Liver (tissue), 9 donors: Measurements from ENCODE around the gene PSEN1. TPM values are rescaled to one million over a fixed set of nuclear protein-coding genes. Genes with fewer than 3 reads are reported as not detected.

Experiments
- DNase-seq: peaks from one replicate; pipeline ENCODE4 v3.0.0-alpha.2; 2017; ENCODE audit warnings: low spot score
- H3K27ac ChIP-seq, 2 donors: one replicate each; pipeline ENCODE4 v1.7.0; 2013; ENCODE audit warnings: inconsistent platforms in 2 of 2, low read length in 2 of 2, control low read depth in 1 of 2, low read depth in 1 of 2, mild to moderate bottlenecking in 1 of 2
- H3K27me3 ChIP-seq, 4 donors: one replicate each; pipeline versions ENCODE4 v1.6.1 to v1.7.0; 2013; ENCODE audit warnings: low read length in 3 of 4, inconsistent platforms in 1 of 4, mild to moderate bottlenecking in 1 of 4, moderate library complexity in 1 of 4; ENCODE audit not compliant: control insufficient read depth in 4 of 4, insufficient read depth in 4 of 4
- H3K36me3 ChIP-seq, 4 donors: one replicate each; pipeline versions ENCODE4 v1.6.1 to v1.7.0; 2013; ENCODE audit warnings: low read length in 3 of 4, mild to moderate bottlenecking in 3 of 4, low read depth in 1 of 4, moderate library complexity in 1 of 4; ENCODE audit not compliant: control insufficient read depth in 4 of 4, insufficient read depth in 3 of 4
- H3K4me1 ChIP-seq, 4 donors: one replicate each; pipeline versions ENCODE4 v1.6.1 to v1.7.0; 2013; ENCODE audit warnings: low read length in 3 of 4, mild to moderate bottlenecking in 3 of 4, moderate library complexity in 1 of 4; ENCODE audit not compliant: control insufficient read depth in 4 of 4, insufficient read depth in 4 of 4
- H3K4me3 ChIP-seq, 3 donors: one replicate each; pipeline versions ENCODE4 v1.6.1 to v1.7.0; 2013; ENCODE audit warnings: low read length in 3 of 3, control low read depth in 1 of 3, low read depth in 1 of 3, mild to moderate bottlenecking in 1 of 3
- H3K9ac ChIP-seq, 2 donors: one replicate each; pipeline ENCODE4 v1.7.0; 2013; ENCODE audit warnings: low read length in 2 of 2, mild to moderate bottlenecking in 2 of 2, moderate library complexity in 2 of 2, control low read depth in 1 of 2, low read depth in 1 of 2
- H3K9me3 ChIP-seq, 4 donors: one replicate each; pipeline versions ENCODE4 v1.6.1 to v1.7.0; 2013; ENCODE audit warnings: low read length in 3 of 4; ENCODE audit not compliant: control insufficient read depth in 4 of 4
- CTCF ChIP-seq: fragments of 150-350 bp; IDR thresholded peaks from 2 replicates; pipeline ENCODE4 v1.5.1; 2017; ENCODE audit warnings: improper control_type of control experiment, low read depth, low read length; ENCODE audit not compliant: missing input control
- EGR1 ChIP-seq, 2 donors: IDR thresholded peaks; 2 replicates each; pipeline ENCODE4 v1.6.1; 2016 to 2018; ENCODE audit warnings: antibody characterized with exemption in 2 of 2, low read depth in 2 of 2
- FOXA1 ChIP-seq: IDR thresholded peaks from 2 replicates; pipeline ENCODE4 v1.6.1; 2016; ENCODE audit warnings: antibody characterized with exemption
- FOXA2 ChIP-seq: IDR thresholded peaks from 2 replicates; pipeline ENCODE4 v1.6.1; 2016; ENCODE audit warnings: antibody characterized with exemption
- GABPA ChIP-seq, 2 donors: IDR thresholded peaks in 1 of 2; conservative IDR thresholded peaks in 1 of 2; 2 replicates each; pipeline ENCODE4 v1.6.1; 2016; ENCODE audit warnings: antibody characterized with exemption in 2 of 2, mild to moderate bottlenecking in 1 of 2, moderate library complexity in 1 of 2
- HNF4A ChIP-seq, 2 donors: conservative IDR thresholded peaks; 2 replicates each; pipeline ENCODE4 v1.6.1; 2016; ENCODE audit warnings: antibody characterized with exemption in 2 of 2, mild to moderate bottlenecking in 2 of 2
- HNF4G ChIP-seq: IDR thresholded peaks from 2 replicates; pipeline ENCODE4 v1.6.1; 2016; ENCODE audit warnings: antibody characterized with exemption
- JUND ChIP-seq, 2 donors: IDR thresholded peaks; 2 replicates each; pipeline ENCODE4 v1.6.1; 2016; ENCODE audit warnings: antibody characterized with exemption in 2 of 2
- NR2F2 ChIP-seq: IDR thresholded peaks from 2 replicates; pipeline ENCODE4 v1.6.1; 2016; ENCODE audit warnings: antibody characterized with exemption
- RAD21 ChIP-seq, 2 donors: IDR thresholded peaks; 2 replicates each; pipeline ENCODE4 v1.6.1; 2016; ENCODE audit warnings: antibody characterized with exemption in 2 of 2, mild to moderate bottlenecking in 2 of 2
- REST ChIP-seq: IDR thresholded peaks from 2 replicates; pipeline ENCODE4 v1.6.1; 2016; ENCODE audit warnings: antibody characterized with exemption, mild to moderate bottlenecking
- RXRA ChIP-seq, 2 donors: IDR thresholded peaks; 2 replicates each; pipeline ENCODE4 v1.6.1; 2017 to 2018; ENCODE audit warnings: antibody characterized with exemption in 2 of 2, mild to moderate bottlenecking in 1 of 2
- SP1 ChIP-seq: IDR thresholded peaks from 2 replicates; pipeline ENCODE4 v1.6.1; 2018; ENCODE audit warnings: antibody characterized with exemption, mild to moderate bottlenecking
- TAF1 ChIP-seq: conservative IDR thresholded peaks from 2 replicates; pipeline ENCODE4 v1.6.1; 2016; ENCODE audit warnings: antibody characterized with exemption, mild to moderate bottlenecking
- YY1 ChIP-seq: IDR thresholded peaks from 2 replicates; pipeline ENCODE4 v1.6.1; 2016; ENCODE audit warnings: antibody characterized with exemption, mild to moderate bottlenecking
- WGBS: extraction: QIAGEN DNeasy Blood & Tissue Kit; methylation state at CpG from one replicate; pipeline ENCODE4 v1.1.7; 2013; 5-methylcytosine and 5-hydroxymethylcytosine counted together
- polyA plus RNA-seq, 2 donors: library from polyadenylated mRNA; stranded (reverse) in 1 of 2; unstranded in 1 of 2; fragments of 200-250 nt in 1 of 2; fragments of >200 nt in 1 of 2; fragmentation: Nextera tagmentation in 1 of 2; extraction: Ambion mirVana in 1 of 2; gene quantifications; one replicate each; pipeline versions ENCODE4 v1.2.1 to v1.2.3, GENCODE V29; 2013 to 2015
- total RNA-seq, 2 donors: library from RNA; depleted of rRNA; stranded (reverse); fragments of >200 nt; gene quantifications; one replicate each; pipeline ENCODE4 v1.2.3, GENCODE V29; 2014
- TF ChIP-seq, protein P1 (sequence below): IDR thresholded peaks from 2 replicates; pipeline ENCODE4 v1.6.1; 2016; ENCODE audit warnings: antibody characterized with exemption
- TF ChIP-seq, protein P2 (sequence below): IDR thresholded peaks from 2 replicates; pipeline ENCODE4 v1.6.1; 2016; ENCODE audit warnings: antibody characterized with exemption
- TF ChIP-seq, protein P3 (sequence below): IDR thresholded peaks from 2 replicates; pipeline ENCODE4 v1.6.1; 2016; ENCODE audit warnings: antibody characterized with exemption
- donor health status: healthy.
- donor health status: healthy.
- donor health status: healthy.
- donor health status: healthy.
- donor health status: healthy.

PSEN1 gene
- total and polyA plus RNA-seq, 4 donors = 10.4 to 36.2 (median 19.9) TPM

GRCh38 chr14:73251516-73252215 lies 115.4 kb downstream of the PSEN1 start (continued):
- no peak for TF ChIP-seq RXRA (IDR thresholded peaks at IDR 0.05)
- no peak for TF ChIP-seq TAF1
- TF ChIP-seq, protein P1, sequence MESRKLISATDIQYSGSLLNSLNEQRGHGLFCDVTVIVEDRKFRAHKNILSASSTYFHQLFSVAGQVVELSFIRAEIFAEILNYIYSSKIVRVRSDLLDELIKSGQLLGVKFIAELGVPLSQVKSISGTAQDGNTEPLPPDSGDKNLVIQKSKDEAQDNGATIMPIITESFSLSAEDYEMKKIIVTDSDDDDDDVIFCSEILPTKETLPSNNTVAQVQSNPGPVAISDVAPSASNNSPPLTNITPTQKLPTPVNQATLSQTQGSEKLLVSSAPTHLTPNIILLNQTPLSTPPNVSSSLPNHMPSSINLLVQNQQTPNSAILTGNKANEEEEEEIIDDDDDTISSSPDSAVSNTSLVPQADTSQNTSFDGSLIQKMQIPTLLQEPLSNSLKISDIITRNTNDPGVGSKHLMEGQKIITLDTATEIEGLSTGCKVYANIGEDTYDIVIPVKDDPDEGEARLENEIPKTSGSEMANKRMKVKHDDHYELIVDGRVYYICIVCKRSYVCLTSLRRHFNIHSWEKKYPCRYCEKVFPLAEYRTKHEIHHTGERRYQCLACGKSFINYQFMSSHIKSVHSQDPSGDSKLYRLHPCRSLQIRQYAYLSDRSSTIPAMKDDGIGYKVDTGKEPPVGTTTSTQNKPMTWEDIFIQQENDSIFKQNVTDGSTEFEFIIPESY = no peak
- TF ChIP-seq HNF4A (conservative IDR thresholded peaks at IDR 0.05) = no peak

GRCh38 chr14:73252491-73253322 lies 116.4 kb downstream of the PSEN1 start:
- no peak for DNase-seq

More at GRCh38 chr14:73252491-73253322, 116.4 kb downstream of the PSEN1 start:
- H3K9me3 ChIP-seq = no peaks in the 10 kb centered on the region
- H3K36me3 ChIP-seq = no peaks in the 10 kb centered on the region
- no peak overlapping the region for H3K4me3 ChIP-seq
- no peaks in the 10 kb centered on the region for H3K27me3 ChIP-seq
- no peak overlapping the region for H3K27ac ChIP-seq
- TF ChIP-seq REST (no peak), FOXA1 (no peak), RXRA (IDR thresholded peaks at IDR 0.05) (no peak), TAF1 (no peak), GABPA (IDR thresholded peaks at IDR 0.05 in 1 of 2, conservative IDR thresholded peaks at IDR 0.05 in 1 of 2) (no peak), HNF4G (no peak), FOXA2 (no peak), RAD21 (IDR thresholded peaks at IDR 0.05) (no peak), JUND (IDR thresholded peaks at IDR 0.05) (no peak), CTCF (no peak), HNF4A (conservative IDR thresholded peaks at IDR 0.05) (no peak), NR2F2 (no peak), SP1 (no peak), YY1 (no peak), EGR1 (IDR thresholded peaks at IDR 0.05; ENCODE audit: low read depth in 2 of 2) (no peak)
- TF ChIP-seq, protein P2, sequence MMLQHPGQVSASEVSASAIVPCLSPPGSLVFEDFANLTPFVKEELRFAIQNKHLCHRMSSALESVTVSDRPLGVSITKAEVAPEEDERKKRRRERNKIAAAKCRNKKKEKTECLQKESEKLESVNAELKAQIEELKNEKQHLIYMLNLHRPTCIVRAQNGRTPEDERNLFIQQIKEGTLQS = no peak
- TF ChIP-seq, protein P1 = no peak
- TF ChIP-seq, protein P3, sequence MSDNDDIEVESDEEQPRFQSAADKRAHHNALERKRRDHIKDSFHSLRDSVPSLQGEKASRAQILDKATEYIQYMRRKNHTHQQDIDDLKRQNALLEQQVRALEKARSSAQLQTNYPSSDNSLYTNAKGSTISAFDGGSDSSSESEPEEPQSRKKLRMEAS = no peak
- H3K4me1 ChIP-seq = no peaks in the 10 kb centered on the region
- no peak overlapping the region for H3K9ac ChIP-seq
- WGBS = 92% methylated on average over 29 of the region's 29 CpGs
